K562 (cell line): ENCODE measurements around the gene AKT3. TPM values are rescaled to one million over a fixed set of nuclear protein-coding genes. Genes with fewer than 3 reads are reported as not detected.

Experiments
- ATAC-seq: fragments of 200-7000 bp; cut with Tn5 transposase; 3 replicates; pipeline ENCODE4 v1.9.1; 2020; ENCODE audit warnings: moderate library complexity
- BruUV-seq: library from RNA; stranded (reverse); fragments of 400-500 nt; replicated peaks from 2 replicates; lab custom pipeline; 2021; lab: Mats Ljungman, UMichigan
- CTCF ChIA-PET: fragments of 300-600 bp; formaldehyde crosslinking; extraction: SDS; loops from one replicate; lab custom pipeline; 2021; ENCODE audit warnings: low intra/inter-chr PET ratio; lab: Yijun Ruan, JAX
- POLR2A ChIA-PET: fragments of 300-600, 350-650 bp; sonication (Branson Sonifier 250); formaldehyde crosslinking; extraction: SDS; loops from one replicate; lab custom pipeline; 2021; ENCODE audit warnings: antibody characterized with exemption, inconsistent platforms; lab: Yijun Ruan, JAX
- DNase-seq, 4 experiments: peaks; one replicate each; pipeline versions ENCODE4 v3.0.0 to v3.0.0-alpha.2; 2011 to 2018; ENCODE audit warnings: low spot score in 3 of 4, mixed read lengths in 3 of 4; ENCODE audit errors: extremely low read depth in 1 of 4
- FAIRE-seq: peaks from 2 replicates; lab custom pipeline; 2011; peaks lifted over from hg19 to GRCh38; lab: Jason Lieb, UNC
- H2AFZ ChIP-seq: 2 replicates; pipeline ENCODE4 v1.6.0; 2011; ENCODE audit warnings: low read depth, low read length, control low read depth, inconsistent platforms
- H3K27ac ChIP-seq: fragments of 200-600 bp; 3 replicates; pipeline ENCODE4 v1.8.0; 2011; ENCODE audit warnings: low read depth, mild to moderate bottlenecking, control low read depth, inconsistent platforms, low read length, moderate library complexity, mixed read lengths; ENCODE audit errors: extremely low read depth
- H3K27me3 ChIP-seq, 2 experiments: fragments of 300-600 bp in 1 of 2; 2 replicates in 1 of 2; 3 replicates in 1 of 2; pipeline versions ENCODE4 v1.6.0 to v1.8.0; 2011; ENCODE audit warnings: inconsistent platforms in 2 of 2, low read length in 2 of 2, mild to moderate bottlenecking in 1 of 2, mixed read lengths in 1 of 2, moderate library complexity in 1 of 2; ENCODE audit not compliant: control insufficient read depth in 2 of 2, insufficient read depth in 2 of 2
- H3K36me3 ChIP-seq: fragments of 300-600 bp; 3 replicates; pipeline ENCODE4 v1.8.0; 2011; ENCODE audit warnings: mild to moderate bottlenecking, low read length, inconsistent platforms; ENCODE audit not compliant: control insufficient read depth, insufficient read depth
- H3K4me1 ChIP-seq, 2 experiments: fragments of 200-600 bp in 1 of 2; replicated peaks in 1 of 2; 2 replicates in 1 of 2; 3 replicates in 1 of 2; pipeline versions ENCODE4 v1.5.1 to v1.8.0; 2011; ENCODE audit warnings: inconsistent platforms in 2 of 2, low read length in 2 of 2, mild to moderate bottlenecking in 1 of 2, mixed read lengths in 1 of 2, moderate library complexity in 1 of 2; ENCODE audit not compliant: control insufficient read depth in 2 of 2, insufficient read depth in 2 of 2
- H3K4me2 ChIP-seq: 2 replicates; pipeline ENCODE4 v1.6.1; 2011; ENCODE audit warnings: low read length, control low read depth, inconsistent platforms, mixed read lengths; ENCODE audit not compliant: insufficient read depth
- H3K4me3 ChIP-seq: fragments of 200-600 bp; sonication (generic), shearing (Covaris generic); 2 replicates; pipeline ENCODE4 v1.5.1; 2016; ENCODE audit warnings: control low read depth, inconsistent platforms
- H3K79me2 ChIP-seq: fragments of 200-600 bp; 3 replicates; pipeline ENCODE4 v1.8.0; 2011; ENCODE audit warnings: low read length, inconsistent platforms; ENCODE audit not compliant: control insufficient read depth, insufficient read depth
- H3K9ac ChIP-seq, 2 experiments: 2 replicates each; pipeline versions ENCODE4 v1.6.0 to v1.6.1; 2011; ENCODE audit warnings: low read depth in 2 of 2, low read length in 2 of 2, control low read depth in 1 of 2, inconsistent platforms in 1 of 2, mild to moderate bottlenecking in 1 of 2, mixed read lengths in 1 of 2; ENCODE audit not compliant: insufficient read depth in 1 of 2
- H3K9me1 ChIP-seq: one replicate; pipeline ENCODE4 v1.6.0; 2011; ENCODE audit warnings: inconsistent platforms, mild to moderate bottlenecking, low read length, moderate library complexity; ENCODE audit not compliant: control insufficient read depth, insufficient read depth
- H3K9me3 ChIP-seq: replicated peaks from 2 replicates; pipeline ENCODE4 v1.5.1; 2011; ENCODE audit warnings: low read depth, low read length, inconsistent platforms; ENCODE audit not compliant: control insufficient read depth, insufficient read depth
- H4K20me1 ChIP-seq: replicated peaks from 2 replicates; pipeline ENCODE4 v1.6.1; 2011; ENCODE audit warnings: low read length, inconsistent platforms, mixed read lengths; ENCODE audit not compliant: control insufficient read depth, insufficient read depth
- ATF6 ChIP-seq: sonication (generic); formaldehyde crosslinking; IDR thresholded peaks from 2 replicates; pipeline ENCODE4 v1.4.0; 2020; ENCODE audit warnings: mild to moderate bottlenecking, missing genetic modification reagents
- BRF2 ChIP-seq: IDR thresholded peaks from 3 replicates; pipeline ENCODE4 v1.6.1; 2011; ENCODE audit warnings: borderline replicate concordance, mild to moderate bottlenecking; ENCODE audit not compliant: insufficient read length, insufficient read depth
- CTCF ChIP-seq, 3 experiments: IDR thresholded peaks in 2 of 3; conservative IDR thresholded peaks in 1 of 3; 2 replicates each; pipeline ENCODE4 v1.5.1; 2011 to 2012; ENCODE audit warnings: low read length in 3 of 3, mild to moderate bottlenecking in 3 of 3, control low read depth in 2 of 3, improper control_type of control experiment in 1 of 3, inconsistent platforms in 1 of 3, low read depth in 1 of 3, mixed read lengths in 1 of 3, moderate library complexity in 1 of 3; ENCODE audit not compliant: insufficient read depth in 2 of 3
- DDX20 ChIP-seq: fragments of 450-650 bp; IDR thresholded peaks from 2 replicates; pipeline ENCODE4 v1.6.1; 2016; ENCODE audit warnings: missing genetic modification characterization, low read depth, mild to moderate bottlenecking, missing compliant biosample characterization, moderate library complexity
- KHSRP ChIP-seq: fragments of 450-650 bp; IDR thresholded peaks from 2 replicates; pipeline ENCODE4 v1.6.1; 2017
- MAFF ChIP-seq: IDR thresholded peaks from 2 replicates; pipeline ENCODE4 v1.6.1; 2012; ENCODE audit warnings: low read length, improper control_type of control experiment
- RUNX1 ChIP-seq: sonication (generic); IDR thresholded peaks from 2 replicates; pipeline ENCODE4 v1.6.1; 2016; ENCODE audit warnings: antibody characterized with exemption, low read depth
- SETDB1 ChIP-seq: IDR thresholded peaks from one replicate; pipeline ENCODE4 v1.6.1; 2012; ENCODE audit warnings: low read length, control low read depth, inconsistent platforms
- TEAD4 ChIP-seq, 2 experiments: sonication (generic) in 1 of 2; formaldehyde crosslinking in 1 of 2; IDR thresholded peaks; 2 replicates each; pipeline versions ENCODE4 v1.6.1 to v1.8.0; 2012 to 2022; ENCODE audit warnings: borderline replicate concordance in 1 of 2, inconsistent platforms in 1 of 2, low read length in 1 of 2, mild to moderate bottlenecking in 1 of 2, missing genetic modification reagents in 1 of 2
- U2AF1 ChIP-seq: fragments of 200-400 bp; formaldehyde crosslinking; optimal IDR thresholded peaks from 2 replicates; pipeline ENCODE3; 2017; ENCODE audit warnings: mild to moderate bottlenecking, low read depth, low read length, moderate library complexity
- ZNF253 ChIP-seq: fragments of 250-450 bp; sonication (Bioruptor Pico); conservative IDR thresholded peaks from 2 replicates; pipeline ENCODE4 v1.6.1; 2021; ENCODE audit warnings: mild to moderate bottlenecking
- ZNF655 ChIP-seq: fragments of 250-450 bp; sonication (Bioruptor Pico); IDR thresholded peaks from 2 replicates; pipeline ENCODE4 v1.5.0; 2021
- WGBS: fragments of 100-300 bp; shearing (Covaris generic); methylation state at CpG from one replicate; pipeline ENCODE4 v1.1.6; 2016; ENCODE audit warnings: low coverage, mixed read lengths; ENCODE audit not compliant: insufficient coverage; ENCODE audit errors: missing lambda C conversion rate; 5-methylcytosine and 5-hydroxymethylcytosine counted together
- in situ Hi-C: fragments of 300-500 bp; cut with MboI; formaldehyde crosslinking; loops from 4 replicates; pipeline ENCODE4 v1.15.0; 2018; ENCODE audit warnings: inconsistent platforms, mixed read lengths
- intact Hi-C: fragments of 100-400 bp; cut with micrococcal nuclease; formaldehyde crosslinking; loops from 2 replicates; pipeline ENCODE4 v1.14.2; 2022
- polyA plus RNA-seq, 8 experiments: library from polyadenylated mRNA; depleted of rRNA in 4 of 8; stranded (reverse) in 5 of 8; unstranded in 3 of 8; fragments of >200 nt; fragmentation: Nextera tagmentation in 2 of 8; fragmentation: Illumina TruSeq in 1 of 8; extraction: Ambion mirVana in 2 of 8; extraction: Trizol in 1 of 8; gene quantifications; 2 replicates each; pipeline versions ENCODE4 v1.2.1 to v1.2.3, GENCODE V29; 2011 to 2014; ENCODE audit warnings: inconsistent platforms in 1 of 8, missing spikeins in 1 of 8
- total RNA-seq, 7 experiments: library from RNA; depleted of rRNA in 6 of 7; stranded (reverse); fragments of >200 nt in 6 of 7; fragmentation: Illumina TruSeq in 2 of 7; extraction: Trizol in 2 of 7; gene quantifications; 2 replicates each; pipeline versions ENCODE4 v1.2.1 to v1.2.3, GENCODE V29; 2011 to 2021; ENCODE audit warnings: low replicate concordance in 1 of 7
- TF ChIP-seq, protein P1 (sequence below): sonication (generic); formaldehyde crosslinking; IDR thresholded peaks from 2 replicates; pipeline ENCODE4 v1.8.1; 2023; ENCODE audit warnings: mild to moderate bottlenecking, missing genetic modification reagents

AKT3 gene
- total and polyA plus RNA-seq, 9 of the 15 experiments (the other 6 are each of a cell fraction or from before 2014, with no cell fraction given) = 0.04 to 0.54 (median 0.18) TPM; not detected in 1

DNA sequence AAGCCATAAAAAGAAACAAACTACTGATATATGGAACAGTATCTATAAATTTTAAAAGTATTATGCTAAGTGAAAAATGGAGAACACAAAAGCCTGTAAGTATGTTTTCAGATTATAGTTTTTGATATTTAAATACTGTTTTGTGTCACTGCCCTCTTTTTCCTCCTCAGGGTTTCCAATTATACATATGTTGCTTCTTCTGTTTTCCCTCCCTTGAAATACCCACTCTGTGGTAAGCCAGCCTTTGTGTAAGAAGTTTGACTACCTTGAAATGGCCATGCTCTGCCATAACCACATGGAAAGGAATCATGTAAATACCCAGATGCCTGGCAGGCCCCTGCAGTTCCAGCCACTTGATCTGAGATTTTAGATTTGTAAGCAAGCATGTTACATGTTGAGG lies 248.3 kb downstream of the AKT3 start (continued):
- no peak for TF ChIP-seq BRF2
- no peak for TF ChIP-seq U2AF1
- no peak for TF ChIP-seq KHSRP
- TF ChIP-seq RUNX1 = no peak

DNA sequence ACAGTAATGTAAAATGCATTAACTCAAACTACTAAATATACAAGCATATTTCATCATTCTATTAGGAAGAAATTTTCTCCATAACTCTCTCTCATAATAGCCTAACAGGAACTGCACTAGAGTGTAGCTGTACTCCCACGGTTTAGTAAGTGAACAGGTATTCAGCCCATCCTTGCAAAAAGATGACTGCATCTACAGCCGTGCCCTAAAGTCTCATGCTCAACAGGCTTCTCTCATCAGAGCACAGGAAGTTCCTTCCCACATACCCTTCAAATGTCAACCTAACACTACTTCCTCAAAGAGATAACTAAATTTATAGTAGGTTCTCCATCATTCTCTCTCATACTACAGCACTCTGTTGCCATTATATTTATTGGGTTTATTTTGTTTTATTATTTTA lies 251.6 kb downstream of the AKT3 start:
- no peak for FAIRE-seq
- TF ChIP-seq CTCF (IDR thresholded peaks at IDR 0.05 in 2 of 3, conservative IDR thresholded peaks at IDR 0.05 in 1 of 3; ENCODE audit: insufficient read depth in 2 of 3, low read depth in 1 of 3, low read length in 3 of 3) (no peak), ZNF253 (CRISPR knock-in tag) (no peak), DDX20 (no peak), TEAD4 (IDR thresholded peaks at IDR 0.05; ENCODE audit: low read length) (no peak), TEAD4 (CRISPR knock-in tag; IDR thresholded peaks at IDR 0.05; ENCODE audit: borderline replicate concordance) (no peak), SETDB1 (no peak), ATF6 (CRISPR knock-in tag) (no peak), MAFF (no peak), ZNF655 (no peak)
- TF ChIP-seq, protein P1, sequence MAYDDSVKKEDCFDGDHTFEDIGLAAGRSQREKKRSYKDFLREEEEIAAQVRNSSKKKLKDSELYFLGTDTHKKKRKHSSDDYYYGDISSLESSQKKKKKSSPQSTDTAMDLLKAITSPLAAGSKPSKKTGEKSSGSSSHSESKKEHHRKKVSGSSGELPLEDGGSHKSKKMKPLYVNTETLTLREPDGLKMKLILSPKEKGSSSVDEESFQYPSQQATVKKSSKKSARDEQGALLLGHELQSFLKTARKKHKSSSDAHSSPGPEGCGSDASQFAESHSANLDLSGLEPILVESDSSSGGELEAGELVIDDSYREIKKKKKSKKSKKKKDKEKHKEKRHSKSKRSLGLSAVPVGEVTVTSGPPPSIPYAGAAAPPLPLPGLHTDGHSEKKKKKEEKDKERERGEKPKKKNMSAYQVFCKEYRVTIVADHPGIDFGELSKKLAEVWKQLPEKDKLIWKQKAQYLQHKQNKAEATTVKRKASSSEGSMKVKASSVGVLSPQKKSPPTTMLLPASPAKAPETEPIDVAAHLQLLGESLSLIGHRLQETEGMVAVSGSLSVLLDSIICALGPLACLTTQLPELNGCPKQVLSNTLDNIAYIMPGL (CRISPR knock-in tag) = no peak

More for the DNA sequence above, 251.6 kb downstream of the AKT3 start:
- no TSS peak for BruUV-seq
- in situ Hi-C loops = no loop called here
- 0% methylated on average over 2 of the region's 2 CpGs for WGBS
- Histone ChIP-seq H3K9me3 (no peaks in the 10 kb centered on the region; the same call in 1 of the 2 replicates), H3K9me1 (no peaks in the 10 kb centered on the region), H3K4me3 (no peak overlapping the region), H3K9ac (no peak overlapping the region), H2AFZ (no peak overlapping the region), H3K4me1 (no peaks in the 10 kb centered on the region), H3K4me2 (no peak overlapping the region), H4K20me1 (no peaks in the 10 kb centered on the region), H3K36me3 (no peaks in the 10 kb centered on the region), H3K27me3 (no peaks in the 10 kb centered on the region), H3K27ac (no peak overlapping the region), H3K79me2 (no peaks in the 10 kb centered on the region)
- ChIA-PET POLR2A (interaction anchor here (1.4 kb wide), 1 partner anchor 22 kb away, joined by 3 read pairs; no protein-coding TSS in a partner anchor), CTCF (interaction anchor here (0.6 kb wide), 1 partner anchor 331 kb away, joined by 8 read pairs; no protein-coding TSS in a partner anchor)
- no peak for ATAC-seq
- no peak for DNase-seq
- intact Hi-C loops = no loop called here
